ENCODE data around the gene DOCK7.
"Not testable (repeated sequence)": the region's sequence is repeated elsewhere in the genome, so short reads cannot be mapped to it uniquely, and the experiment has no call there.

Gene DOCK7, protein sequence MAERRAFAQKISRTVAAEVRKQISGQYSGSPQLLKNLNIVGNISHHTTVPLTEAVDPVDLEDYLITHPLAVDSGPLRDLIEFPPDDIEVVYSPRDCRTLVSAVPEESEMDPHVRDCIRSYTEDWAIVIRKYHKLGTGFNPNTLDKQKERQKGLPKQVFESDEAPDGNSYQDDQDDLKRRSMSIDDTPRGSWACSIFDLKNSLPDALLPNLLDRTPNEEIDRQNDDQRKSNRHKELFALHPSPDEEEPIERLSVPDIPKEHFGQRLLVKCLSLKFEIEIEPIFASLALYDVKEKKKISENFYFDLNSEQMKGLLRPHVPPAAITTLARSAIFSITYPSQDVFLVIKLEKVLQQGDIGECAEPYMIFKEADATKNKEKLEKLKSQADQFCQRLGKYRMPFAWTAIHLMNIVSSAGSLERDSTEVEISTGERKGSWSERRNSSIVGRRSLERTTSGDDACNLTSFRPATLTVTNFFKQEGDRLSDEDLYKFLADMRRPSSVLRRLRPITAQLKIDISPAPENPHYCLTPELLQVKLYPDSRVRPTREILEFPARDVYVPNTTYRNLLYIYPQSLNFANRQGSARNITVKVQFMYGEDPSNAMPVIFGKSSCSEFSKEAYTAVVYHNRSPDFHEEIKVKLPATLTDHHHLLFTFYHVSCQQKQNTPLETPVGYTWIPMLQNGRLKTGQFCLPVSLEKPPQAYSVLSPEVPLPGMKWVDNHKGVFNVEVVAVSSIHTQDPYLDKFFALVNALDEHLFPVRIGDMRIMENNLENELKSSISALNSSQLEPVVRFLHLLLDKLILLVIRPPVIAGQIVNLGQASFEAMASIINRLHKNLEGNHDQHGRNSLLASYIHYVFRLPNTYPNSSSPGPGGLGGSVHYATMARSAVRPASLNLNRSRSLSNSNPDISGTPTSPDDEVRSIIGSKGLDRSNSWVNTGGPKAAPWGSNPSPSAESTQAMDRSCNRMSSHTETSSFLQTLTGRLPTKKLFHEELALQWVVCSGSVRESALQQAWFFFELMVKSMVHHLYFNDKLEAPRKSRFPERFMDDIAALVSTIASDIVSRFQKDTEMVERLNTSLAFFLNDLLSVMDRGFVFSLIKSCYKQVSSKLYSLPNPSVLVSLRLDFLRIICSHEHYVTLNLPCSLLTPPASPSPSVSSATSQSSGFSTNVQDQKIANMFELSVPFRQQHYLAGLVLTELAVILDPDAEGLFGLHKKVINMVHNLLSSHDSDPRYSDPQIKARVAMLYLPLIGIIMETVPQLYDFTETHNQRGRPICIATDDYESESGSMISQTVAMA (N-terminal part only)

DNA sequence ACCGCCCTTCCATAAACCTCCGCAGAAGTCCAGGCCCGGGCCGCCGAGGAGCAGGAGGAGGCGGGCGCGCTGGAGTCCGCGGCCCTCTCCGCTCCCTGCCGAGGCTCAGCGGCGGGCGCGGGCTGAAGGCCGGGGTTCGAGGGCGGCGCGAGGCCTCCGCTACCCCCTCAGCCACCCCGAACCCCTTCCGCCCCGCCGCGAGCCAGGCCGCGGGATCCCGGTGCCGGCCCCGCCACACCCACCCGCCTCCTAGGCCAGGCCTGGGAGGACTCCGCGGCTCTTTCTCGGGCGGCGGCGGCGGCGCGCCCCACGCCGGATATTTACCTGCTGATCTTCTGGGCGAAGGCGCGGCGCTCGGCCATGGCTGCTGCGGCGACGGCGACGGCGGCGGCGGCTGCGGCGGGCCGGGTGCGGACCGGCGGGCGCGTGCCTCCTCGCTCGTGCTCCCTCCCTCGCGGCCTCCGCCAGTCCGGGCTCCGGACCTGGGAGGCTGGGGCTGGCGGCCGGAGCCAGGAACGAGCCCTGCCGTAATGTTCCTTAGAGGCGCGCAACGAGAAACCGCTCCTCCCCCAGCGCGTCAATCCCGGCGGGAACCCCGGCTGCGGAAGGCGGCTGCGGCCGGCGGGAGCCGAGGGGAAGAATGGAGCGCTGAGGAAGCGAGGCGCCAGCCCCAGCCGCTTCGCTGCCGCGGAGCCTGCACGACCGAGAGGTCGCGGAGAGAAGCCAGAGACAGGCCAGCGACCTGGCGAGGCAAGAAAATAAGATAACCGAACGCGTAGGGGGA is at the start of gene DOCK7:
DOCK7 (minus strand) TSS at position 484 of the 784 bp plus-strand sequence; CDS start at position 362, 122 bp downstream.
- DNase-seq: peak; percentile 49 to 63

DNA sequence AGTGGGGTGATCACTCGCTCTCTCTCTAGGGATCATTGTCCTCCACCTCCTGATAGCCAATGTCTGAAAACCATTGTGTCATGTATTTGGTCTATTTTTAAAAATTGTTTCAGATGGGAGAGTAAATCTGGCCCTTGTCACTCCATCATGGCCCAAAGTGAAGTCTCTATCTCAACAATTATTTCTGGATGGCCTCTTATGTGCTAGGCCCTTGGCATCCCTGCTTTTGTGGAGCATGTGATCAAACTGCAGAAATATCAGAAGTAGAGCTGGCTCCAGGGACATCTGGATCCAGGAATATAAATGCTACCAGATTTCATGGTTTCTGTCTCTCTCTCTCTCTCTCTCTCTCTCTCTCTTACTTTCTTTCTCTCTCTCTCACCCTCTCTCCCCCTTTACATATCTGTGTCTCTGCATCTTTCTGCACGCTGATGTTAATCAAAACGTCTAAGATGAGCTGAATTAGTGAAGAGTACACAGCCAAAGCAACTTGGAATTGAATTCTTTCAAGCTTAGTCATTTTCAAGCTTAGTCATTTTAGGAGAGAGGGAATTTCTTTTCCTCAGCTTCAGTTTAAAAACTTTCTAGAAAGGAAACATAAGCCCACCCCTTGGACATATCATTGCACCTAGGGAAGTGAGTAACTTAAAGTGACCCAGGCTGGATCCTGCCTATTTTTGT is 47.4 kb upstream of the DOCK7 start:
- DNase-seq: no peak

DNA sequence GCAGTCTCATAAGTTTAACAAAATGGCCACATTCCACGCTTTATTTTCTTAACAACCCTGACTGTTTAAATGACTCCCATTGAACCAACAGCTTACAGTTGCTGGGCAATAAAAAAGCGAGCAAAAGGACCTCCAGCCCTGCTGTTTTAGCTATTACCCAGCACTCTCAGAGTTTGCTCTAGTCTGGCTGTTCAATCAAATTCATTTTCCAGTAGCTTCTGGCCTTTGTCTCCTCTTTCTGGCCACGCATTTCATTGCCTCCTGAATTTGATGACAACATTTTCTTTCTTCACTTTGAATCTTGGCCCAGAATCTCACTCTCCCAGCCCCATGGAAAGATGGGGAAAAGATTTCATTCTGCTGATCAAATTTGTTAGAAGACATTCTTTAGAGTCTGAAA is 44.1 kb upstream of the DOCK7 start:
- DNase-seq: no peak

DNA sequence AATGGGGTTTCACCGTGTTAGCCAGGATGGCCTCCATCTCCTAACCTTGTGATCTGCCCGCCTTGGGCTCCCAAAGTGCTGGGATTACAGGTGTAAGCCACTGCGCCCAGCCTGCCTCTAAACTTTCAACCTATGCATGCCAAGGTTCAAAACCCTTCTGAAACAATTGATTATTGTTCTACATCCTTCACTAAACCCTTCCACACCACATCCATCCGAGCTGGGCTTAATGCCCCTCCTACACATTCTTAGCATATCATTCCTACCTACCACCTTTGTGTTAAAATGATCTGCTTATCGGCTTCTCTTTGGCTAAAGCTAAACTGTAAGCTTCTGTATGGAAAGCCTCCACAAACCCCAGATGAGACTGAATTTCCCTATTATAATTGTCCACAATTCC is 40.8 kb upstream of the DOCK7 start:
- DNase-seq: no peak

DNA sequence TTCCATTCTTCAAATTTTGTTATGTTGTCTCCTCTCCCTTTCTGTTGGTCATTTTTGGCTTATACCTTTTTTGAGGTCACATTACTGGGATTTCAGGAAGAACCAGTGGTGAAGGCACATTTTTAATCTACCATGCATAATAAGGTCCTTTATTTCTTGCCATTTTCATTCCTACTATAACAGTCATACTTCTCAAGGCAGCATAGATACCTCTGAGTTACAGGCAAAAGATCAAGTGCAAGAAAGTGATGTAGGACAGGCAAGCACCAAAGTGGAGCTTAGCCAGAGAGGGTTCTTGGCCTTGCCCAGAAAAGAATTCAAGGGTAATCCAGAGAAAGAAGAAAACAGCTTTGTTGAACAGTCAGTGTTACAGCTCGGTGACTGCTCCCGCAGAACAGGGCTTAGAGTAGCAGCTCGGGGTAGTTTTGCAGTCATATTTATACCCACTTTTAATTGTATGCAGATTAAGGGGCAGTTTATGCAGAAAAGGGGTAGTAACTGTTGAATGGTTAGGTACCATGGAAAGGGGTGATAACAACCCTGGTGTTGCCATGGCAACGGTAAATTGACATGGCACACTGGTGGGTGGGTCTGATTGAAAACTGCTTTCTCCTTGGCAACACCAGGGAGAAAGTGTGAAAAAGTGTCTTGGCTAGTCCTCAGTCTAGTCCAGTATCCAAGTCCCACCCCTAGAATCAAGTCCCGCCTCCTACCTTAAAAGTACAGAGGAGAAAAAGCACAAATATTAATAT is 39.6 kb upstream of the DOCK7 start:
- DNase-seq: no peak

DNA sequence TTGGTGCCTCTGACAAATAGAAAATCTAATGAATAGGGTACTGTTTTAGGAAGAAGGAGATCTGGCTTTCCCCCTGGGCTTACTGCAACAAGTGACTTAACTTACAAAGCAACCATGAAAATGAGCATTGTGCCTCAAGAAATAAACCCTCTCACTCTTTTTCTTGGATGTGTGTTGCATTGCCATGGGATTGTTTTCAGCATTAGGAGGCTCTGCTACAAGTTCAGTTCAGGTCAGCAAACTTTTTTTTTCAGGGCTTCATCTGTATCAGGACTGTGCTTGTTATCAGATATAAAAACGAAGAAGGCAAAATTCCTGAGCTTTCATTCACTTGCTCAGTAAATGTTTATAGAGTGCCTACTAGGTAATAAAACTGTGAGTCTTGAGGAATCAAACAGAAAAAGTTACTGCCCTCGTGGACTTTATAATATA is 37.8 kb upstream of the DOCK7 start:
- no peak for DNase-seq

DNA sequence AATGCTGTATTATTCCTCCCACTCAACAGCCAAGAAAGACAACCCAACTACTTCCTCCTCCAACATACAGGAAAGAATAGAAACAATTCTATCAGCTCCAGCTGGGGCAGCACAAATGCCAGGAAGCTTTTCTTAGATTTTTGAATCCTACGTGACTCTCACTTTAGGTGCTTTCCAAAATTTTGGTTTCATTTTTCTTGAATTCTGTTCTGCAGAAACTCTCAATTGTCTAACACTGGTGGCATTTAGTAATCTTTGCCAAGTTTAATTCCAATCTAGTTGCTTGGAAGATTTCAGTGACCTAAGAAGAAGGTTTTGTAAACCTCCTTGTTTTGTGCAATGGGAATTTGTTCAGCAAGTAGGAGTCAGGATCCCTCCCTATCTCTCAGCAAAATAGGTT is 37.1 kb upstream of the DOCK7 start:
- DNase-seq: no peak

DNA sequence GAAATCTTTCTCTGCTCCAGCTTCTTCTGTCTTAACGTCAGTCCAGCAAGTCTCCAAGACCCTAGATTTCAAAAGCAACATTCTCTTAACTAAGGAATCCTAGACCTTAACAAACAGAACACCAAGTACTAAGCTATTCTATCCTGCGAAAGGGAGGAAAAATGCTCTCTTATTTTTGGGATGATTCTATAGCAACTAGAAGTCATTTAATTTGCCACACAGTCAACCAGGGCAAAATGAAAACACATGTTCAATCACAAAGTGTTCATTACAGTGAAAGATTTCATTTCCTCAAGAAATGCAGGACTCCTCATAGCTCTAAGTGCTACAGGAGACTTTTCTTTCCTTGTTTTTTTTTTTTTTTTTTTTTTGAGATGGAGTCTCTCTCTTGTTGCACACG is 36.2 kb upstream of the DOCK7 start:
- DNase-seq: no peak

DNA sequence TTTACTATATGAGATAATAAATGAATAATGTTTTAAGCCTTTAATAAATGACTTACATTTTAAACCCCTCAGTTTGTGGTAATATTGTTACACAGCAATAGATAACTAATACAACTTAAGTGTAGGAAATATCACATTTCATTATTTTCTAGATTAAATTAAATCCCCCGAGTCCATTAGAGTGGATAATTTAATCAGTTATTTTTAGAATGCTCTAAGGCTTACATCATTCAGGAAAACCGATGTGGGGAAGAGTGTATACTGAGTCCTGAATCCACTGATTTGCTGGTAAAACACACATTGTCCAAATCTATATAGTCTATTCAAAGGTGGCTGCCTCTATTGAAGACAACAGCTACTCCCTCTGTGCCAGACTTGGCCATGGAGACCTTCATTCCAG is 35.7 kb upstream of the DOCK7 start:
- no peak for DNase-seq

DNA sequence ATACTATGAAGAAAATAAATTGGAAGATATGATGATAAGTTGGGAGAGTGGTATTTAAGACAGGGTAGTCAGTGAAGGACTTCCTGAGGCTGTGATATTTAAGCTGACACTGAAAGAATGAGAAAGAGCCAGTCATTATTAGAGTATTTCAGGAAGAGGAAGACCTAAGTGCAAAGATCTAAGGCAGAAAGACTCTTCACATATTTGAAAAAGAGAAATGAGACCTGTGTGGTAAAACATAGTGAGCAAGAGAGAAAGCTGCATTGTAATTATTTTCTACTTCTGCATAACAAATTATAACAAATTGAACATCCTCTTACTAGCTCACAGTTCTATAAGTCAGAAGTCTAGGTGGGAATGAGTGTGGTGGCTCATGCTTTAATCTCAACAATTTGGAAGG is 34.6 kb upstream of the DOCK7 start:
- DNase-seq: no peak

DNA sequence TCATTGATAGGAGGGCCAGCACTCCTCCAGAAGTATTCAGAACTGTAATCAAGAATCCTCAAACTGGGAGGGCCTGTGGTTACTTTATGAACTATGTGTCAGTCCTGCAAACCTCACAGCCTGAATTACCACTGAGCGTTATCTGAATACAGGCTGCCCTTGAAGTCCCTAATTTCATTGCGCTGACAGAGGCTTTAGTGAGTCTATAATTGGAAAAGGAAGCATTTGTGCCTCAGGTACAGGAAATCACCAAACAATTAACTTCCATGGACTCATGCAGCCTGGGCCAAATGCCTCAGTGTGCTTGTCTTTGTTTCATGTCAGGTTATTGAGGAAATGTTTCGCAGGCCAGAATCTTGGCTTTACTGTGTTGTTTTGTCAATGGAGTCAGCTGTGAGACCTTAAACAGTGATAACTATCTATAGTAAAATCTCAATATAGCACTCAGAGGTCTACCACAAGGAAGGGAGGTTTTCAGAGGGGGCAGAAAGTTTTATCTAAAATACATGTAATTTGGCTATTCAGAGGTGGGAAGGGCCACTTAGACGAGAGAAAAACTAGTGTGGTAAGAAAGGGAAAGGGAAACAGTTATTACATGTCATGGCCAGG is 32.9 kb upstream of the DOCK7 start:
- DNase-seq: no peak

DNA sequence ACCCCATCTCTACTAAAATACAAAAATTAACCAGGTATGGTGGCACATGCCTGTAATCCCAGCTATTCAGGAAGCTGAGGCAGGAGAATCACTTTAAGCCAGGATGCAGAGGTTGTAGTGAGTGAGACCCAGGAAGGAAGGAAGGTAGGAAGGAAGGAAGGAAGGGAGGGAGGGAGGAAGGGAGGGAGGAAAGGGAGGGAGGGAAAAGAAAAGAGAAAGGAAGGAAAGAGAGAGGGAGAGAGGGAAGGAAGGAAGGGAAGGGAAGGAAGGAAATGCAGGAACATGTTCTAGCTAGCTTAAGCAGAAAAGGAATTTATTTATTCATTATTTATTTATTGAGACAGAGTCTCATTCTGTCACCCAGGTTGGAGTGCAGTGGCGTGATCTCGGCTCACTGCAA is 30.2 kb upstream of the DOCK7 start:
- not testable (repeated sequence) for DNase-seq

DNA sequence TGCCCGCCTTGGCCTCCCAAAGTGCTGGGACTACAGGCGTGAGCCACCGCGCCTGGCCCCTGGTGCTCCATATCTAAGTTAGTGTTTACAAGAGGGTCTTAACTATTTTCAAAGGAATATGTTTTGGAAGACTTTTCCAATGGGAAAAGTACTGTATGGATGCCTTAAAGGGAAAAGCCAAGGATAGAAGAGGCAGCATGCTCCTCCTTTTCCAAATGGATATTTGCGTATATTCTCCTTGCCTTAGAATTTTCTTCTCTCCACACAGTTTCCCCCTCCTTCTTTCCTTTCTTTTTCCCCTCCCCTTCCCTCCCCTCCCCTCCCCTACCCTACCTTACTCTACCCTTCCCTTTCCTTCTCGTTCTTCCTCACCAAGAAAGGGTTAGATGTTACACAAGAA is 29.3 kb upstream of the DOCK7 start:
- no peak for DNase-seq

DNA sequence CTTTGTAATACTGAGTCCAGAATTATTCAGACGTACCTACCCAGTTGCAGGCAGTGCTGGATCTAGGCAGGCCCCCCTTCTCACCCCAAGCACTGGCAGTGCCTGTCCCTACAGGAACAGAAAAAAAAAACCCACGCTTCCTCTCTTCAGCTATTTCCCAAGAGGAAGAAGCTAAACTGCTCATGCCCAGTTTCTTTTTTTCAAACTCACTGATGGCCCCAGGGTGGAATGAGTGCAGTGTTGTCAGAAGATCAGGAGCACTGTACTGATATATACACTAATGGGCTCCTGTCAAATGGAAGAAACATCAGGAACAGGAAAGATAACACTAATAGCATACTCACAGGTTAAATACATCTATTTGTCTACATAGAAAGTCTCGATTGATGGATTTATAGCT is 28.2 kb upstream of the DOCK7 start:
- no peak for DNase-seq

DNA sequence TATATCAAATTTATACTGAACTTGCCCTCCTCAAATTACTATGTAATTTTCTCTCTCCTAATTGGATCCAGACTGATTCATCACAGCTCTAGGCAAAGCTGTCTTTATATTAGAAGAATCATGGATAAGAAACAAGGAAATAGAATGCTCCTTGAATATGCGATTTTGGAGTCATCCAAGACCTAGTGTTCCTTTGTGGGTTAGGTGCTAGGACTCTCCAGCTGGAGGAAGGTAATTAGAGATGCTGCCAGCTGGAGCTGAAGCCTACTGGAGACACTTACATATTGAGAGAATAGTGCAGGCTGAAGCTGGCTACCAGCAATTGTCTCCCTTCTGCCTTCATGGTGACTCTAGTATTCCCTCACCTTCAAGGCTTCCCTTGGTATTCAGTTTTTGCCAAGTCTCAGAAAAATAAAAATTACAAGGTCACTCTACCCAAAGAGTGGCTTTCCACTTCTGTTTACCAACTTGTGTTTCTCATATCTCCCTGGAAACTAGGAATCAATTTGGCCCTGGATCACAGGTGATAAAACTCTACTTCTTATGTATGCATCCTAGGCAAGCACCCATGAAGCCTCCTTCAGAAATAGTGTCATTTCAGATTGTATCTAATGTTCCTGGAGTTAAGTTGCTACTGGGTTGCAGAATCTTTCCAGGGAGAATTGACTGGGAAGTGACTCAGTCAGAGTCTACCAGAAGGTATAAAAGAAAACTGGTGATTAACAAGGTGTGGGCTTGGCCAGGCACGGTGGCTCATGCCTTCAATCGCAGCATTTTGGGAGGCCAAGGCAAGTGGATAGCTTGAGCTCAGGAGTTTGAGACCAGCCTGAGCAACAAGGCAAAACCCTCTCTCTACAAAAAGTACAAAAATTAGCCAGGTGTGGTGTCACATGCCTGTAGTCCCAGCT is 24.4 kb upstream of the DOCK7 start:
- DNase-seq: no peak

DNA sequence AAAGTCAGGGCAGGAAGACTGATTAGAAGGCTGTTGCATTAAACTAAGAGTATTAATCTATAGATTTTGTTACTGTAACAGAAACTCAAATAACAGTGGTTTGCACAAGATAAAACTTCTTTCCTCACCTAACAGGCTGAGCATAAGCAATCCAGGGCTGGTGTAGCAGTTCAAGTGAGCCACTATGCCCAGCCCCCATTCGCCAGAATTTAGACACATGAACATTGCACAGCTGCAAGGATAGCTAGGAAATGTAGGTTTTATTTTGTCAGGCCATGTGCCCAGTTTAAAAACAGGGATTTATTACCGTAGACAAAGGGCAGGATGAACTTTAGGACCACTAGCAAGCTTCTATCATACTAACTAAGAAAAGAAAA is 19.5 kb upstream of the DOCK7 start:
- DNase-seq: no peak

DNA sequence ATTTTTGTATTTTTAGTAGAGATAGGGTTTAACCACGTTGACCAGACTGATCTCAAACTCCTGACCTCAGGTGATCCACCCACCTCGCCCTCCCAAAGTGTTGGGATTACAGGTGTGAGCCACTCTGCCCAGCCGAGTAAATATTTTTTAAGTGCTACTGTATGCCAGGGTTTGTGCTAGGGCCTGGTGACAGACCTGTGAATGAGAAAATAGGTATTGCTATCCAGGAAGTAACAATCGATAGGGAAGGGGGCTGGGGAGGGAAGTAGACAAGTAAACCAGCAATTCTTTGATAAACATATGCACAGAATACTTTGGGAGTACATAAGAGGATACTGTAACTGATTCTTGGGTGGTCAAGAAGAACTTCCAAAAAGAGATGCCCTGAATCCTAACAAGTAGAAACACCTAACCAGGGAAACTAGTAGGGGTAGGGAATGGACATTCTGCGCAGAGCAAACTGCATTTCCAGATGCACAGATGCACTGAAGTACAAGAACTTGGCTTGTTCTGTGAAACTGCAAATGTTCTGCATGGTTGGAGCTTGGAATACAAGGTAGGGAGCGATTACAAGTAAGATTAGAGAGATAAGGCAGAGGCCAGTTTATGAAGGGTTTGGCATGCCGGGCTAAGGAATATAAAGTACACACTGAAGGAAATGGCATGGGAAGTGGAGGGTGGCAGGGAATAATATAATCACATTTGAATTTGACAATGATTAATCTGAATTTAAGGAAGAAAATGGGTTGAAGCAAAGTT is 19.0 kb upstream of the DOCK7 start:
- no peak for DNase-seq

DNA sequence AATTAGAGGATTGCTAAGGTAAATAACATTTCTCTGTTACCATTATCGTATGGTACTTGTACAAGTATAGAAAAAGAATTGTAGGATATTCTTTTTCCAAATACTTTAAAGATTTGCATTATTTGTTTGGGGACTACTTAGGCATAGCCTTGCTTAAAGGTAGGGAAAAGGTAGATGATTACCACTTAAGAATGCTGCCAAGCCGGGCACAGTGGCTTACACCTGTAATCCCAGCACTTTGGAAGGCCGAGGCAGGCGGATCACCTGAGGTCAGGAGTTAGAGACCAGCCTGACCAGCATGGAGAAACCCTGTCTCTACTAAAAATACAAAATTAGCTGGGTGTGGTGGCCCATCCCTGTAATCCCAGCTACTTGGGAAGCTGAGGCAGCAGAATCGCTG is 10.0 kb upstream of the DOCK7 start:
- DNase-seq: not testable (repeated sequence)

DNA sequence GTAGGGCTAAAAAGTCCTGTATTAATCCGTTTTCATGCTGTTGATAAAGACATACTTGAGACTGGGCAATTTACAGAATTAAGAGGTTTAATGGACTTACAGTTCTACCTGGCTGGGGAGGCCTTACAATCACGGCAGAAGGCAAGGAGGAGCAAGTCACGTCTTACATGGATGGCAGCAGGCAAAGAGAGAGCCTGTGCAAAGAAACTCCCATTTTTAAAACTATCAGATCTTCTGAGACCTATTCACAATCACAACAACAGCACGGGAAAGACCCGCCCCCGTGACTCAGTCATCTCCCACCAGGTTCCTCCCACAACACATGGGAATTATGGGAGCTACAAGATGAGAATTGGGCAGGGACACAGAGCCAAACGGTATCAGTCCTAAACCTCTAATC is 6.3 kb upstream of the DOCK7 start:
- not testable (repeated sequence) for DNase-seq

All from stimulated activated CD4-positive, alpha-beta T cell treated with anti-CD3 and anti-CD28 coated beads, Interleukin-2, amount 100 ng/mL, for 24 hours (primary cell).